Stimulated activated CD4-positive, alpha-beta T cell treated with anti-CD3 and anti-CD28 coated beads, TNF-alpha, amount 100 ng/mL, for 4 hours (primary cell): ENCODE data around the gene TRPC4.

Source experiments
- DNase-seq, 3 experiments: peaks; one replicate each; pipeline ENCODE4 v3.0.0-alpha.2; 2020; ENCODE audit warnings: low read depth in 3 of 3

Gene TRPC4

GRCh38 chr13:37869756-37870488, at the start of gene TRPC4:
Gene TRPC4, minus strand, starts transcription at chr13:37869772. Its CDS starts 86,439 bp downstream, at chr13:37783333.
- DNase-seq, result no peak

DNA sequence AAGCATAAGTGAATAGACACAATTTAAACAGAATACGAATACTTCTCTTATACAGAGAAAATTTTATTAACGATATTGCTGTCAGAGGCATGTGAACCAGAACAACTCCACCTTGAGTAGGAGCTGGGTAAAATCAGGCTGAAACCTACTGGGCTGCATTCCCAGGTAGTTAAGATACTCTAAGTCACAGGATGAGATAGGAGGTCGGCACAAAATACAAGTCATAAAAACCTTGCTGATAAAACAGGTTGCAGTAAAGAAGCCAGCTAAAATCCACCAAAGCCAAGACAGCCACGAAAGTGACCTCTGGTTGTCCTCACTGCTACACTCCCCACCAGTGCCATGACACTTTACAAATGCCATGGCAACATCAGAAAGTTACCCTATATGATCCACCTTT, 49.2 kb upstream of the TRPC4 start:
- no peak for DNase-seq

DNA sequence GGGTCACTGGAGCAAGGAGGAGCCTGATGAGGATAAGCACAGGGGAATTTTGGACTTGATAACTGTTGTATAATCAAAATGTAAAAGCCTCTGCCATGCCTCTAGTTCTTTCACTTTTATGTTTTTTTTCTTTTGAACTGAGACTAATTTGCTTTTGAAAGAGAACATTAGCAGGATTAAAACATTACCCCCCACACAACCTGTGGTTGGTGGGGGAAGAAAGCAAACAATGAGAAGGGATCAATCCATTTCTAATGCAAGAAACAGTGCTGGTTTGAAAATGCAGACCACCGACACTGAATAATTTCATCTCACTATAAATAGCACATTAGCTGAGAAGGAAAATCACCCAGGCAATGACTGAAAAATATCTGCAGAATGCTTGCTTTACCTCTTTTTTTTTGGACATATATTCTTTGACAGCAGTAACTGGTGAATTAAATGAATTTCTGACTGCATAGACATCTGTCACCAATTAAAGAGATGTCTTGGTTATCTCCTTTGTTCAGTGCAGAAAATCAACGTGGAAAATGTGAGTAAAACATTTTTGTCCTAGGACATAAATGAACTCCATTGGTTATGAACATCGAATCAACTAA, 48.6 kb upstream of the TRPC4 start:
- no peak for DNase-seq

- DNase-seq, result no peak
These were observed 45.3 kb upstream of the TRPC4 start for GRCh38 chr13:37914781-37915391.

DNA sequence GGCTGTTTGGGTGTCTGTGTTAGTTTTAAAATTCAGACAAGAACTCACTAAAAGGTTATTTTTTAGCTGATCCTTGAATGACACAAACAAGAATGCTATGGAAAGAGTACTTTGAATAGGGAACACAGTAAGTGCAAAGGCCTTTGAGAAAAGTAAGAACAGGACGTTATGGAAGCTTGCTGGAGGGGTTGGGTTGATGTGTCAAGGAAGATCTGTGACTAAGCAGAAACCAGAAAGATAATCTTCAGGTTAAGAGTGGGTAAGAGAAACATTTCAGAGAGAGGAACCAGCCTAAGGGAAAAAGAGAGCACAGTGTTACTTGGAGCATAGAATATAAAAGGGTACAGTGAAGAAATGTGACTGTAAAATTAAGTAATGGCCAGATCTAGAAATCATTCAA, 41.2 kb upstream of the TRPC4 start:
- no peak for DNase-seq

DNA sequence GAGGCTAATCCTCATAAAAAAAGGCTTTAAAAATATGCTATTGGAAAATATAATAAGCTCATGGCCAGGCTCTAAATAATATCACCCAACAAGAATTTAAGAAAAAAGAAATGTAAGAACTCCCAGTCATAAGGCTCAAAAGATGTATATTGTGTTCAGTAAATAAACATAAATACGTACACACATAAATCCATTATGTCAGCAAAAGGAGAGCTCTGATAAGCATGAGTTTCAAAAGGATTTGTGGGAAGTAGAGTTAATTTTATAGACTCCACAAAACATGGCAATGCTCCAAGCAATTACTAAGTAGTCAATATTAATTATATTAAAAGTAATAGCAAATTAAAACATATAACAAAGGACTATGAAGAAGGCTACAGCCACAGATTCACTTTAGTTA, 37.3 kb upstream of the TRPC4 start:
- DNase-seq, result no peak

DNA sequence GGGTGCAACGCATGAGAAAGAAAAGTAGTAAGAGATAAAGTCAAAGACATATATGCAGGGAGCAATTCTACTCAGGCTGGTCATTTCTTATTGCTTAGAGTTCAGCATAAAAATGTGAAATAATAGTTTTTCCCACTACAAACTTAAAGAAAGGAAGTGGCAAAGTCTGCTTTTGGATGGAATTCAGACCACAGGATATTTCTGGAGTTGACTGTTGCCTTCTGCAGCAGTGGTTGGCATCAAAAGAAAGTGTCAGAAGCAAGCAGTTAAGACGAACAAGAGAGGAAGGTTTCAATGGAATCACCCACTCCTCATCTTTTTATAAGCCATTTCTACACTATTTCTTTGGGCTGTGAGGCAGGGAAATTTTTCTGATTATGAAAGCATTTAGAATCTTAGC, 36.2 kb upstream of the TRPC4 start:
- no peak for DNase-seq

GRCh38 chr13:37899753-37900152, 30.2 kb upstream of the TRPC4 start:
- no peak for DNase-seq

DNA sequence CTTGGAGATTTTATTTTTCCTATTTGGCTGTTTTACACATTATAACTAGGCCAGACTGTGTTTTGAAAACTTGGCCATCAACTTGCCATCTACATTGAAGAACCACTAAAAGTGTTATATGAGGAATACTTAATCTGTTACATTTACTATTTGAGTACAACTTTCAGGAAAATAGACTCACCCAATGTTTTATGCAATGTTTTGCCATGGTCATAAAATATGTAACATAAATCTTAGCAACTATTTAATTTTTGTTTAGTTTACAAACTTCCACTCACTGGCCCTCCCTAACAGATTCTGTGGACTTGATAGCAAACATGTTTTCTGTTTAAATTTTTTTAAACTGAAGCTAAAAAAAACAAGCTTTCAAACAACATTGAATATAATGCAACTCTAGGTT, 23.7 kb upstream of the TRPC4 start:
- DNase-seq, result no peak

- no peak for DNase-seq
These were observed 20.2 kb upstream of the TRPC4 start for GRCh38 chr13:37889820-37890219.

- DNase-seq, result no peak
These were observed 19.5 kb upstream of the TRPC4 start for GRCh38 chr13:37889102-37889501.

- DNase-seq, result no peak
These were observed 17.3 kb upstream of the TRPC4 start for GRCh38 chr13:37886879-37887278.

- no peak for DNase-seq
These were observed 15.1 kb upstream of the TRPC4 start for GRCh38 chr13:37884674-37885073.

DNA sequence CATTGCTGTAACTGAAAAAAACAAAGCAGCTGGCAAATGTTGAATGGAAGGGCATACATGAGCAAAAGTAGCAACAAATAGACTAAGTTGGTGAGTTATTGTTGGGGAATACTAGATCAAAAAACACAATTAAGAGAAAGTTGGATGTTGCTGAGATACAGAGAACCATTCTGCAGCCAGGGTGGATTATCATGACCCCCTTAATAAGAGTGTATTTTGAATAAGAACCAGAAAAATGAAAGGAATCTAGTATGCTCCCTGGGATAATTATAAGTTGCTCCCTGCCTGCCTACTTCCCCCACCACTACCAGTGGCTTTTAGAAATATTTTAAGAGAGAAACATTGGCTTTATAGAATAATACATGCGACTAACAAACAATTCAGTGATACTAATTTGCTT, 14.5 kb upstream of the TRPC4 start:
- no peak for DNase-seq

GRCh38 chr13:37878921-37879320, 9.3 kb upstream of the TRPC4 start:
- DNase-seq, result no peak

DNA sequence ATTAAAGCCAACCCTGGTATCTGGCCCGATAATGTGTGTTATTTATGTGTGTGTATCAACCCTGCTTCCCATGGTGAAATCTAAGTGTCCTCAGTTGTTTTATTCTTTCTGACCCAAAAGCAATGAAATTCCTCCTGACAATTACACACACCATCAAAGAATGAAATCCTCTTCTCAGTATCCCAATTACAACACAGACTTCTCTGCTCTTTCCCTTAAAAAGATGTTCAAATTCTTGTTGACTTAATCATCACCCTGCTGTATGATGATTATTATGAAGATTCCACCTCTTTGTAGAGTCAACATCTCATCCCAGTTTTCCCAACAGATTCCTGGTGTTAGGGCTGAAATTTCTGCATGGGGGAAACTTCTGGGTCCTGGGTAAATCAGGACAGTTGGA, 8.9 kb upstream of the TRPC4 start:
- no peak for DNase-seq

DNA sequence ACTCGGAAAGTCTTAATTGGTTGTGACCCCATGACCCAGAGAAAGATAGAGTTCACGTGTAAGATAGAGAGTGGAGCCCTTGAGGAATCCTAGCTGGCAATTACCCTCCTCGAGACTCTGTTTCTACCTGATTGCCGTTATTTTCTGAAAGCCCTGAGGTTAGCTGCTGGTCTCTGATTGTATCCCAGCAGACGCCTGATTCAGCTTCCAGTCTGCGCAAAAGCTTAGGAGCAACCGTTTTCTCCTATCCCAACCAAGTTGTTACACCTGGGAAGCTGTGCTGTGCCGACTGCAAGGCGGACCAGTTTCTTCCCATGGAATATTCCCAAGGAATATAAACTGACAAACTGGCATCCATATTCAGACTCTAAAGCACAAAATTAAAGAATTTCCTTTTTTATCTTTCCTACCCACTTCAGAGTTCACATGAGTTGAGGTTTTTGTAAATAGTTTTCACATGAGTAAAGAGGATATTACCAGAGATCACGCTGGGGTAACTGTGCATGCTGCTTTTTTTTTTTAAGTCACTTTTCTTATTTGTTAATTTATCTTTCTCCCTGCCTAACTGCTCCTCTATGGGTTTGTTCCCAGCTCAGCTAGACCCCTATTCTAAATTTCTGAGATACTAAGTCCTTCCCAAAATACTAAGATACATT, 1.5 kb upstream of the TRPC4 start:
- no peak for DNase-seq

DNA sequence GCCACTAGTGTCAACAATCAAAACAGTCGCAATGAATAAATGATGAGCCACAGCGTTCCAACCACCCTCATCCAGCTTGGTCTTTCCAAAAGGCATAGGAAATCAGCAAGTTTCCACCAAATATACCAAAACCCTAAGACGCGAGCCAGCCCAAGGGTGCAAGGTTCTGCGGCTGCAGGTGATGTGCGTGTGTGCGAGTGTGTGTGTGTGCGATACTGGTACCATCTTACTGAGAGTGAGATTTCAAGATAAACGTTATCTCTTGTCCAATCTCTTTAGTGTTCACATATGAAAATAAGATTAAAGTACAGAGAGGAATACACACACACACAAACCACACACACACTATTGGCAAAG, 895 bp upstream of the TRPC4 start:
- no peak for DNase-seq

DNA sequence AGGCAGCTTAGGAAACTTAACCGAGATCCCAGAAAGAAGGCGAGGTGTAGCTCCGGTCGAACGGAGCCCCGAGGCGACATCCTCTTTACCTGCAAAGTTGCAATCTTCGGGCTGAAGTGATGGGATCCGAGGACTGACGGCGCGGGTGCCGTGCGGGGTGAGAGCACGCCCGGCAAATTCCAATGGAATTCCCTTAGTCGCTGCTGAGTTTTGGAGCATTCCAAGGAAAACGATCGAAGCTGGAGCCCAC, 141 bp downstream of the TRPC4 start:
- DNase-seq, result no peak

DNA sequence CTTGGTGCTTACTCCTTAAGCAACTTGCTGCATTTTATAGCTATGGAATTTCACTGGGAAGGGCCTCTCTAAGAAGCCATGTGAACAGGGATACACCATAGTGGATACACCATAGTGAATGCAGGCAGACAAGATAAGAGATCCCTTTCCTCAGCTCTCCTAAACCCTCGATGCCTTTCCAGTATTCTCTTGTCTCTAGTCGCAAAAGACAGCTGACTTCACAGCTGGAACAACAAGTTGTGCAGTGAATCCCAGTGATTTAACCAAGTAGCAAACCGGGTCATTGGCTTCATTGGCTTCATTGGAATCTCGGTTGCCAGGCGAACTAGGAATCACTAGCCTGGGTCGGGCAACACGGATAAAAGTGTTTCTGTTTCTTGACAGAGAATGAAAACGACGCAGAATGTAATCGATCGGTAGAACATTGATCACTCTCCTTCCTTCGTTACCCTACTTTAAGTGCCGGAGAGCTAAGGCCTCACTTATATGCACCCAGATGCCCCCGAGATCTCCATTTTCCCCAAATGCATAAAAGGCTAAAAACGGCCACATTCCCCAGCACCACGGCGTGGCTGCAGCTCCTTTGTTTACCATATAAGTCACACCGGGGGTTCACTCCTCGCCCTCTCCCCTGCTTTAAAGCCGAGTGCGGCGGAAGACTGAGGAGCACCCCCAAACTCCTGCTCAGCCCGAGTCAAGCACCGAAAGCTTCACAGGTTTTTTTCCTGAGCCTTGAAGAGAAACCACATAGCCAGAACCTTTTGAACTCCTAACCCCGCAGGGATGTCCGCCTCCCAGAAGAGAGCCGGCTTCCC, 674 bp downstream of the TRPC4 start:
- DNase-seq, result no peak

DNA sequence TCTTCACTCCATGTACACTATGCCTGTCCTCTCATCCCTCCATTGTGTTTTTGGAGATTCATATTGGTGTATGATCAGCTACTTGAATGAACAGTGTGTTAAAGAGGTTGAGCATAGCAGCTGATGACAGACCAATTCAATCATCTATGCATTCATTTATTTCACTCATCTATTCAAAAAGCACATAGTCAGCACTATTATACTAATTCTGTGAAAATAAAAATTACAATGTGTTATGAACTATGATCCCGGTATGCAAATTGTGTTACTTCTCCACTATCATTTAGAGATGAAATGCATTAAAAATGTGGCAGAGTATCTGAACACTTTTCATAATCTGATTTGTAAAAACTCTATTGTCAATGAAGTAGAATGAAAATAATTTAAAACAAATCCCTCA, 5.9 kb downstream of the TRPC4 start:
- DNase-seq, result no peak

DNA sequence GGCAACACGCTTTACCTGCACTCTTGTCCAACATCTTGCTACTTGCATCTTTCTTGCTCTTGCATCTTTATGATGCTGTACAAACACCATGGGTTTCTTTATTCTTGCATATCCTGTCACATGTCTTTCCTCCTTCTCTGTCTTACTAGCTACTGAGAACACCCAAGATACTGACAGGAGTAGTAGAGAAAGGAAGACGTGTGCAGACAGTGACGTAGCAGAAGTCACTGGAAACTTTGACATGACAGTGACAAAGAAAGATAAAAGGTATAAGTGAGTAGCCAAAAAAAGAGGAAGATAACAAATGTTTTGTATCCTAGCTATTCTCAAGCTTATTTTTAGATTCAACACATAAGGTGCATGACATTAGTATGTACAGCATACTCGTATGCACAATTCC, 34.2 kb downstream of the TRPC4 start:
- no peak for DNase-seq
